ENCODE results near the gene ACO1. TPM values are rescaled to one million over a fixed set of nuclear protein-coding genes. Genes with fewer than 3 reads are reported as not detected.

The ACO1 gene
- total and polyA plus RNA-seq, 2 donors (not counting 3 experiments of a cell fraction or from before 2014, with no cell fraction given) = 51.6 to 54.1 TPM

DNA sequence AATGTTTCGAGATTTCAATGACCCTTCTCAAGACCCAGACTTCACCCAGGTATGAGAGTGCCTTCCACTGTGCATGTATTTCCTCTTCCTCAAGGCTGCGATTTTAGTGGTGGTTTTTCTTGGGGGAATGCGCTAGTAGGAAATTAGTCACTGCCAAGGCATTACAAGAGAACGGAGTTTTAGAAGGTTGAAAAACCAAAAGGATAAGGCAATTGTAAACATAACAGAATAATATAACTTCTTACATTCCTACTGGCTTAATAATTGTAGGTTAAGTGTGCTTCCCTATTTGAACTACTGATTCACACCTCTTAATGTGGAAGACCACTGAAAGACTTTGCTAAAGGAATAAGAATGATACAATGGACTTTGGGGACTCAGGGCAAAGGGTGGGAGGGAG is 38.9 kb downstream of the ACO1 start:
- TF ChIP-seq FOS (IDR thresholded peaks at IDR 0.05; ENCODE audit: borderline replicate concordance, insufficient read depth, low read length) = peak; percentile 76
- peak; percentile 44 for TF ChIP-seq POLR2AphosphoS5 (IDR thresholded peaks at IDR 0.05; ENCODE audit: insufficient read depth, low read depth, low read length)
- peak; percentile 66 for TF ChIP-seq JUN (IDR thresholded peaks at IDR 0.05; ENCODE audit: borderline replicate concordance, insufficient read depth, insufficient read length, low read depth)
- TF ChIP-seq EZH2 (IDR thresholded peaks at IDR 0.05; ENCODE audit: borderline replicate concordance, low read depth, low read length, severe bottlenecking) = no peak
- Histone ChIP-seq H3K36me3 (ENCODE audit: control insufficient read depth in 2 of 2, extremely low read depth in 1 of 2, insufficient read depth in 2 of 2, low read length in 2 of 2) (peaks cover 8 to 11% of the 10 kb centered on the region in 2 experiments), H3K9me1 (replicated peaks; ENCODE audit: control insufficient read depth, extremely low read depth, insufficient read depth, low read length) (no peaks in the 10 kb centered on the region), H3K4me1 (ENCODE audit: control insufficient read depth, extremely low read depth, insufficient read depth, low read length) (peaks cover 27% of the 10 kb centered on the region), H3K27me3 (ENCODE audit: control insufficient read depth in 2 of 2, insufficient read depth in 2 of 2, low read length in 2 of 2) (no peaks in the 10 kb centered on the region), H3K4me3 (replicated peaks in 1 of 3; ENCODE audit: insufficient read depth in 1 of 3, low read depth in 1 of 3, low read length in 3 of 3) (no peak overlapping the region), H2AFZ (ENCODE audit: low read depth, low read length) (no peak overlapping the region), H3K27ac (ENCODE audit: insufficient read depth, low read depth, low read length) (peak overlapping the region; percentile 70), H3K9me3 (replicated peaks; ENCODE audit: control insufficient read depth, insufficient read depth, low read length) (no peaks in the 10 kb centered on the region), H3K4me2 (ENCODE audit: insufficient read depth, low read length) (peak overlapping the region; percentile 36), H3K9ac (replicated peaks; ENCODE audit: extremely low read depth, insufficient read depth, low read length) (peak overlapping the region; percentile 14), H4K20me1 (replicated peaks; ENCODE audit: control insufficient read depth, extremely low read depth, insufficient read depth, low read length) (no peaks in the 10 kb centered on the region), H3K79me2 (ENCODE audit: control insufficient read depth, insufficient read depth, low read length) (no peaks in the 10 kb centered on the region)
- dilution Hi-C loops (cut with MboI; ENCODE audit: extremely low pct_ligation_motif_present, low sequenced_read_pairs) = no loop called here
- FAIRE-seq = peak; percentile 78
- CTCF ChIA-PET = interaction anchor here (3.9 kb wide), 1 partner anchor 44 kb away, joined by 16 read pairs; no protein-coding TSS in a partner anchor
- BruUV-seq (replicated peaks) = no TSS peak
- peak; percentile 75 for DNase-seq (ENCODE audit: low read depth, low spot score)
- POLR2A ChIA-PET = no interaction called here
- intact Hi-C loops (cut with micrococcal nuclease) = loop anchor here (1.0 to 2.0 kb wide), 2 partner anchors 8 to 27 kb away; no protein-coding TSS in a partner anchor

DNA sequence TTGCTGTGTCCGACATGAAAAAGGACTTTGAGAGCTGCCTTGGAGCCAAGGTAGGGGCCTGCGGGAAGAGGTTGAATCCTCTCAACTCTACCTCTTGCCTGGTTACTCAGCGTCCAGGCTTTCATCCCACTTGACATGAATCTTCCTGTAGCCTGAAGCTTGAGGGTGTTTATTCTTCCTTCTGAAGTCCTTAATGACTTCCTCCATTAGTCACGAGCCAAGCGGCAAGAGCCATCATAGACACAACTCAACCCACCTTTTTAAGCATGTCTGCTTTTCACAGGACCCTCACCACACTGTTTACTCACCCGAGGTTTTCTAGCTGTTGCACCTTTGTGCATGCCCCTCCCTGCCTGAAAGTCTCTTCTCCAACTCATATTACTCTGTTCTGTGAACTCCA is 40.2 kb downstream of the ACO1 start:
- Histone ChIP-seq H3K9ac (replicated peaks; ENCODE audit: extremely low read depth, insufficient read depth, low read length) (no peak overlapping the region), H3K9me1 (replicated peaks; ENCODE audit: control insufficient read depth, extremely low read depth, insufficient read depth, low read length) (no peaks in the 10 kb centered on the region), H3K79me2 (ENCODE audit: control insufficient read depth, insufficient read depth, low read length) (no peaks in the 10 kb centered on the region), H4K20me1 (replicated peaks; ENCODE audit: control insufficient read depth, extremely low read depth, insufficient read depth, low read length) (no peaks in the 10 kb centered on the region), H2AFZ (ENCODE audit: low read depth, low read length) (no peak overlapping the region), H3K36me3 (ENCODE audit: control insufficient read depth in 2 of 2, extremely low read depth in 1 of 2, insufficient read depth in 2 of 2, low read length in 2 of 2) (peaks cover 8 to 11% of the 10 kb centered on the region in 2 experiments), H3K4me1 (ENCODE audit: control insufficient read depth, extremely low read depth, insufficient read depth, low read length) (peaks cover 32% of the 10 kb centered on the region), H3K27ac (ENCODE audit: insufficient read depth, low read depth, low read length) (peak overlapping the region; percentile 70), H3K4me3 (replicated peaks in 1 of 3; ENCODE audit: insufficient read depth in 1 of 3, low read depth in 1 of 3, low read length in 3 of 3) (no peak overlapping the region), H3K9me3 (replicated peaks; ENCODE audit: control insufficient read depth, insufficient read depth, low read length) (no peaks in the 10 kb centered on the region), H3K4me2 (ENCODE audit: insufficient read depth, low read length) (peak overlapping the region; percentile 30), H3K27me3 (ENCODE audit: control insufficient read depth in 2 of 2, insufficient read depth in 2 of 2, low read length in 2 of 2) (no peaks in the 10 kb centered on the region)
- peak; percentile 60 for FAIRE-seq
- peak; percentile 25 for DNase-seq (ENCODE audit: low read depth, low spot score)
- BruUV-seq (replicated peaks) = no TSS peak
- ChIA-PET CTCF (interaction anchor here (1.0 to 3.9 kb wide), 3 partner anchors 28 to 46 kb away, joined by 3 to 16 read pairs (median 3); partner anchors contain the start of gene ACO1), POLR2A (no interaction called here)
- dilution Hi-C loops (cut with MboI; ENCODE audit: extremely low pct_ligation_motif_present, low sequenced_read_pairs) = no loop called here
- no peak for TF ChIP-seq MYC (IDR thresholded peaks at IDR 0.05; ENCODE audit: low read depth, low read length)
- peak; percentile 42 for TF ChIP-seq POLR2AphosphoS5 (IDR thresholded peaks at IDR 0.05; ENCODE audit: insufficient read depth, low read depth, low read length)
- intact Hi-C loops (cut with micrococcal nuclease) = no loop called here

Measured in endothelial cell of umbilical vein (primary cell).